Loucy (cell line): ENCODE results near the gene ZNF664.

Experiments
- H2AFZ ChIP-seq: fragments of 200-600 bp; sonication (generic); 2 replicates; pipeline ENCODE4 v1.6.0; 2016; ENCODE audit warnings: antibody characterized with exemption, mild to moderate bottlenecking, low read length, moderate library complexity
- H3F3A ChIP-seq: fragments of 200-600 bp; 2 replicates; pipeline ENCODE4 v1.6.0; 2016; ENCODE audit warnings: antibody characterized with exemption, low read depth, mild to moderate bottlenecking
- H3K27me3 ChIP-seq: fragments of 200-600 bp; sonication (generic); 2 replicates; pipeline ENCODE4 v1.6.1; 2014; ENCODE audit warnings: low read length, mild to moderate bottlenecking; ENCODE audit not compliant: insufficient read depth, poor library complexity, severe bottlenecking
- H3K36me3 ChIP-seq: fragments of 200-600 bp; sonication (generic); 2 replicates; pipeline ENCODE4 v1.6.1; 2016; ENCODE audit warnings: low read length; ENCODE audit not compliant: insufficient read depth
- H3K4me1 ChIP-seq: fragments of 200-600 bp; sonication (generic); 2 replicates; pipeline ENCODE4 v1.5.1; 2014; ENCODE audit warnings: low read length, mild to moderate bottlenecking; ENCODE audit not compliant: insufficient read depth, poor library complexity, severe bottlenecking
- H3K4me2 ChIP-seq: fragments of 200-600 bp; sonication (generic); 2 replicates; pipeline ENCODE4 v1.6.0; 2014; ENCODE audit warnings: antibody characterized with exemption, low read length, low read depth, mild to moderate bottlenecking; ENCODE audit not compliant: poor library complexity, severe bottlenecking
- H3K4me3 ChIP-seq: fragments of 200-600 bp; sonication (generic); 2 replicates; pipeline ENCODE4 v1.5.1; 2014; ENCODE audit warnings: low read length, mild to moderate bottlenecking, mixed read lengths; ENCODE audit not compliant: poor library complexity, severe bottlenecking
- H3K79me2 ChIP-seq: fragments of 200-600 bp; sonication (generic); 2 replicates; pipeline ENCODE4 v1.6.1; 2014; ENCODE audit warnings: low read length; ENCODE audit not compliant: insufficient read depth
- H3K9ac ChIP-seq: fragments of 200-600 bp; sonication (generic); 2 replicates; pipeline ENCODE4 v1.6.0; 2014; ENCODE audit warnings: mild to moderate bottlenecking, low read depth, low read length, moderate library complexity; ENCODE audit not compliant: poor library complexity, severe bottlenecking
- H3K9me2 ChIP-seq: fragments of 200-600 bp; sonication (generic); replicated peaks from 2 replicates; pipeline ENCODE4 v1.6.1; 2016; ENCODE audit warnings: low read depth, low read length, mixed read lengths
- H3K9me3 ChIP-seq: fragments of 200-600 bp; sonication (generic); 2 replicates; pipeline ENCODE4 v1.6.1; 2014; ENCODE audit warnings: mild to moderate bottlenecking, antibody characterized with exemption, low read length, low read depth; ENCODE audit not compliant: insufficient read depth
- H4K20me1 ChIP-seq: fragments of 200-600 bp; sonication (generic); 2 replicates; pipeline ENCODE4 v1.6.0; 2014; ENCODE audit warnings: antibody characterized with exemption, low read length, mild to moderate bottlenecking; ENCODE audit not compliant: insufficient read depth, poor library complexity, severe bottlenecking
- EZH2phosphoT487 ChIP-seq: fragments of 200-600 bp; IDR thresholded peaks from 2 replicates; pipeline ENCODE4 v1.6.1; 2018; ENCODE audit warnings: antibody characterized with exemption, mild to moderate bottlenecking, moderate library complexity, borderline replicate concordance
- TF ChIP-seq, protein P1 (sequence below): fragments of 200-600 bp; sonication (generic); conservative IDR thresholded peaks from 2 replicates; pipeline ENCODE4 v1.5.1; 2014; ENCODE audit warnings: mild to moderate bottlenecking, antibody characterized with exemption, low read length

Gene ZNF664

DNA sequence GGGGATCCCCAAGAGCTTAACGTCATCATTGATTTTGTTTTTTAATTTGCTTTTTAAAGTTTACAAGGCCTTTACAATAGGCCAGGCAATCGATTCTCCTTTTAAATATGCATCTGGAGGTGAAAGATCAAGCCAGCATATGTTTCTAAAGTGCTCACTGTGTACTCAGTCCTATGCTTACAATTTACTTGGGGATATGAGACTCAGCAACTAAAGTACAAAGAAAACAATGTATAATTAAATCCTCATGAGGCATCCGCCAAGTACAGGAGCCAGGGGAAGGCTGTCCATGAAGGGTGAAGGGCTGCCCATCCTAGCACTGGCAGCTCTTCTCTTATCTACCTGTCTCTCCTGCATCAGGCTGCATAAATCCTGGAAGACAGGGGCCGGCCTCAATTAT lies 12.2 kb upstream of the ZNF664 start:
- H3K27me3 ChIP-seq = no peaks in the 10 kb centered on the region
- no peaks in the 10 kb centered on the region for H3K79me2 ChIP-seq

DNA sequence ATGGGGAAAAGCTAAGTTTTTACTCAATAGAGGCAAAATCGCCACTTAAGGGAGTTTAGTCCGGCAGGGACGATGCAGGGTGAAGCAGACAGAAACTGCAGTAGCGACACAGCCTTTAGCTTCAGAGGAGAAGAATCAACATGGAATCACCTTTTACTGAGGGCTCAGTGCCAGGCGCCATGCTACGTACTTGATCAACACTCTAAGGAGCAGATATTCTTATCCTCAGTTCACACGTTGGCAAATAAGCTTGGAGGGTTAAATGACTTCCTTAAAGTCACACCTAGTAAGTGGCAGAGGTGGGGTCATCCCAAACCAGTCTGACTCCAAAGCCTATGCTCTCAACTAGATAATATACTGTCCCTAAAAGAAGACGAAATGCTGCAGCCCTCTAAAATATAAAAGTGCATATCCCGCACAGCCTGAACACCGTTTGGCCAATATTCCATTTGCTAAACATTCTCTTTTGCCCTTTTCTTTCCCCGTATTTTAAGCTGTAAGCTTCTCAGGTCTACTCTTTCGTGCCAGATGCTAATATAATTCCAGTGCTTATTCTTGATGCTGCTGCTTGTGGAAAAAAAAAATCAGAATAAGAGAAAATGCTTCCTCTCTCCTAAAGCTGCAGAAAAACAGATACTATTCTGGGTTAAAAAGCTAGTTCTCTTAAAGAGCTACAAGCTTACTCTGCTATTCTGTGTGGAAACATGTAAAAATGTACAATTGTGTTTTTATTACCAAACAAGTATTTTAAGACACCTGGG lies 11.2 kb upstream of the ZNF664 start:
- Histone ChIP-seq H3K9me3 (no peaks in the 10 kb centered on the region), H2AFZ (no peak overlapping the region), H3K9ac (no peak overlapping the region), H3K79me2 (no peaks in the 10 kb centered on the region), H4K20me1 (no peaks in the 10 kb centered on the region), H3K4me3 (no peak overlapping the region), H3K27me3 (no peaks in the 10 kb centered on the region), H3K4me1 (no peaks in the 10 kb centered on the region), H3K9me2 (no peaks in the 10 kb centered on the region), H3F3A (no peaks in the 10 kb centered on the region), H3K36me3 (no peaks in the 10 kb centered on the region), H3K4me2 (no peak overlapping the region)
- no peak for TF ChIP-seq EZH2phosphoT487
- TF ChIP-seq, protein P1, sequence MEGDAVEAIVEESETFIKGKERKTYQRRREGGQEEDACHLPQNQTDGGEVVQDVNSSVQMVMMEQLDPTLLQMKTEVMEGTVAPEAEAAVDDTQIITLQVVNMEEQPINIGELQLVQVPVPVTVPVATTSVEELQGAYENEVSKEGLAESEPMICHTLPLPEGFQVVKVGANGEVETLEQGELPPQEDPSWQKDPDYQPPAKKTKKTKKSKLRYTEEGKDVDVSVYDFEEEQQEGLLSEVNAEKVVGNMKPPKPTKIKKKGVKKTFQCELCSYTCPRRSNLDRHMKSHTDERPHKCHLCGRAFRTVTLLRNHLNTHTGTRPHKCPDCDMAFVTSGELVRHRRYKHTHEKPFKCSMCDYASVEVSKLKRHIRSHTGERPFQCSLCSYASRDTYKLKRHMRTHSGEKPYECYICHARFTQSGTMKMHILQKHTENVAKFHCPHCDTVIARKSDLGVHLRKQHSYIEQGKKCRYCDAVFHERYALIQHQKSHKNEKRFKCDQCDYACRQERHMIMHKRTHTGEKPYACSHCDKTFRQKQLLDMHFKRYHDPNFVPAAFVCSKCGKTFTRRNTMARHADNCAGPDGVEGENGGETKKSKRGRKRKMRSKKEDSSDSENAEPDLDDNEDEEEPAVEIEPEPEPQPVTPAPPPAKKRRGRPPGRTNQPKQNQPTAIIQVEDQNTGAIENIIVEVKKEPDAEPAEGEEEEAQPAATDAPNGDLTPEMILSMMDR = no peak

More for the DNA sequence above, 12.2 kb upstream of the ZNF664 start:
- Histone ChIP-seq H3K9ac (no peak overlapping the region), H3K9me3 (no peaks in the 10 kb centered on the region), H3K4me3 (no peak overlapping the region), H2AFZ (no peak overlapping the region), H3K9me2 (no peaks in the 10 kb centered on the region), H3K4me1 (no peaks in the 10 kb centered on the region), H4K20me1 (no peaks in the 10 kb centered on the region), H3F3A (no peaks in the 10 kb centered on the region), H3K4me2 (no peak overlapping the region), H3K36me3 (no peaks in the 10 kb centered on the region)
- TF ChIP-seq, protein P1 = no peak
- TF ChIP-seq EZH2phosphoT487 = no peak

DNA sequence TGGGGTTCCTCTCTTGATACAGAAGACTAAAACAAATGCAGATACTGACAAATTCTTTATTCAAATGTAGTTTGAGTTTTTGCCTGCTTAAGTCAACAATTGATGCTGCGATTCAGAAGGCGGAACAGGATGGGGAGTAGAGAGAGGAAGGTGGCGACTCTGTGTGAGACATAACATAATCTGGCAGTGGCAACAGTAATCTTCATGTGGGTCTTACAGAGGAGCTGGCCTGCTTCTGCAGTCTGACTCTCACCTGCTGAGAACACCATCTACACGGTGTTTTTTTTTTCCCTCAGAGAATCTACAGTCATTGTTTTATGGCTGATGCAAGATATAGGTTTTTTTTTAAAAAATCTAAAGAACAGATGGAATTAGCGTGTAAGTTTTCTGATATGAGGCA lies 10.5 kb upstream of the ZNF664 start:
- Histone ChIP-seq H4K20me1 (no peaks in the 10 kb centered on the region), H3K9me2 (no peaks in the 10 kb centered on the region), H3F3A (no peaks in the 10 kb centered on the region), H3K4me1 (no peaks in the 10 kb centered on the region), H3K4me2 (no peak overlapping the region), H2AFZ (no peak overlapping the region), H3K9ac (no peak overlapping the region), H3K36me3 (no peaks in the 10 kb centered on the region), H3K79me2 (no peaks in the 10 kb centered on the region), H3K27me3 (no peaks in the 10 kb centered on the region), H3K9me3 (no peaks in the 10 kb centered on the region), H3K4me3 (no peak overlapping the region)
- TF ChIP-seq EZH2phosphoT487 = no peak
- TF ChIP-seq, protein P1 = no peak
